Measurements from ENCODE around the gene LEMD2.

LEMD2 gene

GRCh38 chr6:33744001-33744848 lies 44.7 kb downstream of the LEMD2 start (continued):
- TF ChIP-seq ZSCAN16 (tag by site-specific recombination; IDR thresholded peaks at IDR 0.05) = no peak
- TF ChIP-seq ZFP69B (tag by site-specific recombination; IDR thresholded peaks at IDR 0.05) = no peak
- TF ChIP-seq ZSCAN18 (tag by site-specific recombination; IDR thresholded peaks at IDR 0.05) = peak; percentile 55; the same call in 1 of the 2 replicates
- TF ChIP-seq WT1 (tag by site-specific recombination; IDR thresholded peaks at IDR 0.05) = peak; percentile 55
- peak; percentile 65; the same call in 1 of the 2 replicates for TF ChIP-seq ZBTB48 (tag by site-specific recombination; IDR thresholded peaks at IDR 0.05)
- peak; percentile 59 for TF ChIP-seq GLIS2 (tag by site-specific recombination; IDR thresholded peaks at IDR 0.05)
- peak; percentile 99 for TF ChIP-seq SCRT1 (tag by site-specific recombination; IDR thresholded peaks at IDR 0.05; ENCODE audit: borderline replicate concordance)
- no peak for TF ChIP-seq ZNF211 (tag by site-specific recombination; IDR thresholded peaks at IDR 0.05; ENCODE audit: low read depth)
- peak; percentile 93 for TF ChIP-seq PRDM10 (tag by site-specific recombination; IDR thresholded peaks at IDR 0.05)

- CTCF ChIA-PET = interaction anchor here (0.6 to 6.7 kb wide), 18 partner anchors 9 to 412 kb away, joined by 3 to 193 read pairs (median 8); partner anchors contain the start of gene UQCC2
- POLR2A ChIA-PET = no interaction called here
- no peaks in the 10 kb centered on the region for H3K9me3 ChIP-seq (ENCODE audit: control insufficient read depth, insufficient read depth, low read depth, low read length)
- TF ChIP-seq ZNF23 (tag by site-specific recombination; IDR thresholded peaks at IDR 0.05; ENCODE audit: borderline replicate concordance) (no peak), ZNF639 (tag by site-specific recombination; IDR thresholded peaks at IDR 0.05) (no peak), GFI1B (tag by site-specific recombination; IDR thresholded peaks at IDR 0.05) (no peak), ZNF596 (tag by site-specific recombination; IDR thresholded peaks at IDR 0.05) (no peak), CTCF (tag by site-specific recombination; IDR thresholded peaks at IDR 0.05) (no peak), ZNF449 (tag by site-specific recombination; IDR thresholded peaks at IDR 0.05) (peak; percentile 75; the same call in 1 of the 2 replicates), ELK4 (IDR thresholded peaks at IDR 0.05; ENCODE audit: borderline replicate concordance, low read depth, low read length) (no peak), ZNF112 (tag by site-specific recombination; IDR thresholded peaks at IDR 0.05) (no peak), ZIC2 (tag by site-specific recombination; IDR thresholded peaks at IDR 0.05) (0 out of 2 replicates have a peak, but pooled peaks have one; percentile 24), ZNF175 (tag by site-specific recombination; IDR thresholded peaks at IDR 0.05) (no peak), ZNF302 (tag by site-specific recombination; IDR thresholded peaks at IDR 0.05; ENCODE audit: low read depth) (no peak), ZNF2 (tag by site-specific recombination; IDR thresholded peaks at IDR 0.05) (no peak), ZFHX2 (tag by site-specific recombination; conservative IDR thresholded peaks at IDR 0.05) (peak; percentile 83), REPIN1 (tag by site-specific recombination; IDR thresholded peaks at IDR 0.05; ENCODE audit: low read depth) (no peak)
Observed at GRCh38 chr6:33742837-33743236, 46.1 kb downstream of the LEMD2 start.

More at GRCh38 chr6:33742837-33743236, 46.1 kb downstream of the LEMD2 start:
- H3K4me3 ChIP-seq (ENCODE audit: low read depth, low read length) = no peak overlapping the region
- no peak overlapping the region for H3K27ac ChIP-seq (ENCODE audit: extremely low read depth, low read depth, low read length)
- no peaks in the 10 kb centered on the region for H3K36me3 ChIP-seq (ENCODE audit: control insufficient read depth in 2 of 2, insufficient read depth in 1 of 2, low read length in 2 of 2)
- H3K4me1 ChIP-seq (ENCODE audit: control insufficient read depth, insufficient read depth, low read length) = peaks cover 21% of the 10 kb centered on the region

Data from HEK293 (cell line).